Neuron (in vitro differentiated cells): Measurements from ENCODE around the gene SCLT1.
"Not testable (repeated sequence)": the region's sequence is repeated elsewhere in the genome, so short reads cannot be mapped to it uniquely, and the experiment has no call there.

Experiments used
- H2AFZ ChIP-seq: one replicate; pipeline ENCODE4 v1.6.1; 2013; ENCODE audit warnings: low read depth, mild to moderate bottlenecking, inconsistent platforms, low read length, moderate library complexity
- H3K27me3 ChIP-seq: one replicate; pipeline ENCODE4 v1.6.1; 2013; ENCODE audit warnings: low read length; ENCODE audit not compliant: insufficient read depth
- H3K36me3 ChIP-seq: one replicate; pipeline ENCODE4 v1.6.1; 2013; ENCODE audit warnings: low read length; ENCODE audit not compliant: insufficient read depth
- H3K4me1 ChIP-seq: one replicate; pipeline ENCODE4 v1.6.1; 2013; ENCODE audit warnings: low read length; ENCODE audit not compliant: insufficient read depth
- H3K4me3 ChIP-seq: 2 replicates; pipeline ENCODE4 v1.5.1; 2013; ENCODE audit warnings: mild to moderate bottlenecking, low read length, moderate library complexity
- H3K9me3 ChIP-seq: one replicate; pipeline ENCODE4 v1.6.1; 2013; ENCODE audit warnings: low read length

SCLT1 gene

GRCh38 chr4:129093191-129093920 is at the start of gene SCLT1:
TSS of gene SCLT1 (minus strand) at chr4:129093539. CDS start at chr4:129093103, 436 bp downstream.
- no peaks in the 10 kb centered on the region for H3K36me3 ChIP-seq
- H3K27me3 ChIP-seq, result no peaks in the 10 kb centered on the region
- H3K4me1 ChIP-seq, result peaks cover 25% of the 10 kb centered on the region
- peak within 1 kb of the TSS; percentile 72 for H3K4me3 ChIP-seq
- H2AFZ ChIP-seq, result peak within 1 kb of the TSS; percentile 63
- H3K9me3 ChIP-seq, result no peaks in the 10 kb centered on the region

- H2AFZ ChIP-seq, result no peak overlapping the region
- no peak overlapping the region for H3K4me3 ChIP-seq
- no peaks in the 10 kb centered on the region for H3K27me3 ChIP-seq
- H3K36me3 ChIP-seq, result no peaks in the 10 kb centered on the region
- no peaks in the 10 kb centered on the region for H3K9me3 ChIP-seq
- peaks cover 12% of the 10 kb centered on the region for H3K4me1 ChIP-seq
Measured at GRCh38 chr4:129140521-129140920, 47.2 kb upstream of the SCLT1 start.

DNA sequence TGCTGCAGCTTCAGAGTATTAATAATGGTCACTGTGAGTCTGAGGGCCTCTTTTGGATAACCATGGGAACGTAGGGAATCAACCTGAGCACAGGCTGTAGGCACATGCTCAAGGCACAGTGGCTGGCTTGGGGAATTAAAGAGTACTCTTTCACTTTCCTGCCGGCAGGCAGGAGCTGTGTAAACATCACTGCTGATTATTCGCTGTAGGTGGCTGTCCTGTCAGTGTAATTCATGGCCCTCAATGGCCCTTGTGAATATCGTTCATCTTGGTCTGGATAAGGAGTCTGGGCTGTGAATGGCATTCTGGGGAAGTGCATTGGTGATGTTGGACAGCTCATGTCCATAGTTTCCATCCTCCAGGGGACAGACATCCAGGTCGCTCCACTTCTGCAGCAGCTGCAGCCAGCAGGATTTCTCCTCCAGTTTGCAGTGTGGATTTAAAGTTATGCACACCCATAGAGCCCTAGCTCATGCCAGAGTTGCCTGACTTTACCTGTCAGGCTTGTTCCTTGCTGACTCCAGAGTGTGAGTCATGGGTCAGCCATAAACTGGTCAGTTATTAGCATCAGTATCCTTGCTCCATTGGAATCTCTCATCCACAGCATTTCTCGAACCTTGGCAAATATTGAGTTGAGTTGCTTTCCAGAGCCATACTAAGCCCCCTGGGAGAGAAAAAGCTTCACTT is 45.6 kb upstream of the SCLT1 start:
- Histone ChIP-seq H2AFZ (no peak overlapping the region), H3K27me3 (no peaks in the 10 kb centered on the region), H3K36me3 (no peaks in the 10 kb centered on the region), H3K4me3 (no peak overlapping the region), H3K9me3 (no peaks in the 10 kb centered on the region), H3K4me1 (peaks cover 12% of the 10 kb centered on the region)

DNA sequence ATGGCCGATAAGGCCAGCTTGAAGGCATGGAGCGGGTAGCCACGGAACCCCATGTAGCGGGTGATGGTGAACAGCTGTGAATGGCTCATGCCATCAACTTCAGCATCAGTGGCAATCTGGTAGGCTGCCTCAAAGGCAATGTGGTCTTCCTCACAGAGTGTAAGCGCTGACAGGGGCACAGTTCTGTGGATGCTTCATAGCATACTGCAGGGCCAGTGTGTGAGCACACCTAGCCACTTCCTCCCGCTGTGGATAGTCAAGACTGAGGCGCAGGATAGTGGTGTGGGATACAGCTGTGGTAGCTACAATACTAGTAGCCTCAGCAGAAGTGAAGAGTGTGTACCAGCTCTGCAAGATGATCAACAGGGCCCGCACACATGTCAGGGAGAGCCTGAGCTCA is 43.1 kb upstream of the SCLT1 start:
- no peak overlapping the region for H2AFZ ChIP-seq
- no peaks in the 10 kb centered on the region for H3K36me3 ChIP-seq
- no peaks in the 10 kb centered on the region for H3K27me3 ChIP-seq
- no peak overlapping the region for H3K4me3 ChIP-seq
- no peaks in the 10 kb centered on the region for H3K9me3 ChIP-seq
- H3K4me1 ChIP-seq, result peaks cover 12% of the 10 kb centered on the region

DNA sequence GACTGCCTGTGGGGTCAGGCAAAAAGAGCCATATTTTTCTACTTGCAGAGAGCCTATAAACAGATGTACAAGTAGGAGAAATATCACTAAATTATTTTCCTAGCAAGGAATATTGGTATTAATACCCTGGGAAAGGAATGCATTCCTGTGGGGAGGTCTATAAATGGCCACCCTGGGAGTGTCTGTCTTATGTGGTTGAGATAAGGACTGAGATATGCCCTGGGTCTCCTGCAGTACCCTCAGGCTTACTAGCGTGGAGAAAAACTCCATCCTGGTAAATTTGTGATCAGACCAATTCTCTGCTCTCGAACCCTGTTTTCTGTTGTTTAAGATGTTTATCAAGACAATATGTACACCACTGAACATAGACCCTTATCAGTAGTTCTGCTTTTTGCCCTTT is 38.0 kb upstream of the SCLT1 start:
- no peaks in the 10 kb centered on the region for H3K36me3 ChIP-seq
- no peak overlapping the region for H3K4me3 ChIP-seq
- H2AFZ ChIP-seq, result no peak overlapping the region
- no peaks in the 10 kb centered on the region for H3K4me1 ChIP-seq
- H3K27me3 ChIP-seq, result no peaks in the 10 kb centered on the region
- H3K9me3 ChIP-seq, result no peaks in the 10 kb centered on the region

GRCh38 chr4:129129143-129129542 is 35.8 kb upstream of the SCLT1 start:
- no peak overlapping the region for H3K4me3 ChIP-seq
- no peaks in the 10 kb centered on the region for H3K9me3 ChIP-seq
- H2AFZ ChIP-seq, result no peak overlapping the region
- H3K27me3 ChIP-seq, result no peaks in the 10 kb centered on the region
- H3K4me1 ChIP-seq, result no peaks in the 10 kb centered on the region
- H3K36me3 ChIP-seq, result no peaks in the 10 kb centered on the region

DNA sequence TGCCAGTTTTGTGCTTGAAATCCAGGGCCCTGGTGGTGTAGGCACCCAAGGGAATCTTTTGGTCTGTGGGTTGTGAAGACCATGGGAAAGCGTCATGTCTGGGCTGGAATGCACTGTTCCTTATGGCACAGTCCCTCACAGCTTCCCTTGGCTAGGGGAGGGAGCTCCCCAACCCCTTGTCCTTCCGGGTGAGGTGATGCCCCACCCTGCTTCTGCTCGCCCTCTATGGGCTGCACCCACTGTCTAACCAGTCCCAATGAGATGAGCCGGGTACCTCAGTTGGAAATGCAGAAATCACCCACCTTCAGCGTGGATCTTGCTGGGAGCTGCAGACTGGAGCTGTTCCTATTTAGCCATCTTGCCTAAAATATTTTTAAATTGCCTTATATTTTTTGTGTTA is 33.3 kb upstream of the SCLT1 start:
- not testable (repeated sequence) for H2AFZ ChIP-seq, H3K9me3 ChIP-seq, H3K36me3 ChIP-seq, H3K27me3 ChIP-seq, H3K4me1 ChIP-seq, H3K4me3 ChIP-seq

DNA sequence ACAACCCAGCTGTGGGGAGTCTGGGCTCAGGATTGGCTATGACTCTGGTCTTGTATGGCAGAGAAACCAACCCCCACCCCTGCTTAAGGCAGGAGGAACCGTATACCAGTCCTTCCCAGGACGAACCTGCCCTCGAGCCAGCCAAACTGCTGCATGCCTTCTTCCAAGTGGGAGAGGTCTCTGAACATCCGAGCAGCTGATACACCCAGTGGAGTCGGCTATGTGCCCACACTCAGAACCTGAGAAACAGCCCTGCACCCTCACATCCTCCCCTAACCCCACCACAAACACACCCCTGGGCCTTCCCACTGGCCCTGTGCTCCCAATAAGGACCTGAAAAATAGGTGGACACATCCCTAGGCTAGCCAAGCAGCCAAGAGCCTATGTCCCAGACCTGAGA is 24.4 kb upstream of the SCLT1 start:
- Histone ChIP-seq H3K9me3 (no peaks in the 10 kb centered on the region), H3K4me1 (no peaks in the 10 kb centered on the region), H3K4me3 (no peak overlapping the region), H3K27me3 (no peaks in the 10 kb centered on the region), H2AFZ (no peak overlapping the region), H3K36me3 (no peaks in the 10 kb centered on the region)

GRCh38 chr4:129113919-129114318 is 20.6 kb upstream of the SCLT1 start:
- Histone ChIP-seq H2AFZ (no peak overlapping the region), H3K4me1 (no peaks in the 10 kb centered on the region)

GRCh38 chr4:129113434-129113833 is 20.1 kb upstream of the SCLT1 start:
- Histone ChIP-seq H3K27me3 (no peaks in the 10 kb centered on the region), H3K4me3 (no peak overlapping the region), H3K9me3 (no peaks in the 10 kb centered on the region), H2AFZ (no peak overlapping the region), H3K4me1 (no peaks in the 10 kb centered on the region), H3K36me3 (peaks cover 8% of the 10 kb centered on the region)

More at GRCh38 chr4:129113919-129114318, 20.6 kb upstream of the SCLT1 start:
- Histone ChIP-seq H3K4me3 (no peak overlapping the region), H3K27me3 (no peaks in the 10 kb centered on the region), H3K9me3 (no peaks in the 10 kb centered on the region), H3K36me3 (peaks cover 8% of the 10 kb centered on the region)

- no peak overlapping the region for H3K4me3 ChIP-seq
- H3K36me3 ChIP-seq, result peaks cover 8% of the 10 kb centered on the region
- H3K9me3 ChIP-seq, result no peaks in the 10 kb centered on the region
- H3K27me3 ChIP-seq, result no peaks in the 10 kb centered on the region
- no peaks in the 10 kb centered on the region for H3K4me1 ChIP-seq
- H2AFZ ChIP-seq, result no peak overlapping the region
Measured at GRCh38 chr4:129111919-129112318, 18.6 kb upstream of the SCLT1 start.

- H3K4me3 ChIP-seq, result no peak overlapping the region
- no peaks in the 10 kb centered on the region for H3K27me3 ChIP-seq
- H3K9me3 ChIP-seq, result no peaks in the 10 kb centered on the region
- no peak overlapping the region for H2AFZ ChIP-seq
- no peaks in the 10 kb centered on the region for H3K4me1 ChIP-seq
- H3K36me3 ChIP-seq, result peaks cover 8% of the 10 kb centered on the region
Measured at GRCh38 chr4:129110931-129111330, 17.6 kb upstream of the SCLT1 start.

DNA sequence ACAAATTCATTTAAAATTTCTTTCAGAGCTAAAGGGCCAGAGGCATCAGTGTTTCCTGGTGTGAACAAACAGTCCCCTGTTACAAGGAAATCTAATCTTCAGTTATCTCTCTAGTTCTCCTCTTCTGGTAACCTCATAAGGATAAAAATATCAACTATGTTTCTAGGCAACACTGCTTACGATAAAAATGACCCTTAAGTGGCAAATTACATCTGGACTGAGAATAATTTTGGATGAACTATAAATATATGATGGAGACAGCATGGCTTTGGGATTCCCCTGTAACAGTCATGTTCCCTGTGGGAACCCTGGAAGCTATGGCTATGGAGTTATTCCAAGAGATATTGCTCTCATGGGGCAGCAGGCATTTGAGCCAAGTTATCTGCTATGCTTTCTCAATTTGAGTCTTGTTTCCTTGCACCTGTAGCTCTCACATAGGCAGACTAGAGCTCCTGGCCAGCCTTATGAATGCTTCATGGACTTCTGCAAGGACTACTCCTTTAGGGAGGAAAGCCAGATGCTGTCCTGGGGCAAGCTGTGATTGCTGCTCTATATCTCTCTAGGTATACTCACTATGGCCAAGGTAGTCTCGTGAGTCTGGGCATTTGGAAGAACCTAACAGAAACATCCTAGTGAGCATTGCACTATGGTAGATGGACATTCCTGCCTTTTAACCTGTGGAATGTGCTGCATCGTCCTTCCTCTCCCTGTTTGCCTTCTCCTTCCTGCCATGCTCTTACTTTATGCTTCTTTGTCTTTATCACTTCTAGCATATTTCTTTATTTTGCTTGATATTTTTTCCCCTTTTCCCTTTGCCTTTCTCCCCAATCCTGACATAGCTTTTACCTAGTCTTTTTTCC is 16.9 kb upstream of the SCLT1 start:
- H2AFZ ChIP-seq, result no peak overlapping the region
- peaks cover 8% of the 10 kb centered on the region for H3K36me3 ChIP-seq
- no peaks in the 10 kb centered on the region for H3K9me3 ChIP-seq
- H3K27me3 ChIP-seq, result no peaks in the 10 kb centered on the region
- H3K4me3 ChIP-seq, result no peak overlapping the region
- no peaks in the 10 kb centered on the region for H3K4me1 ChIP-seq
